ENCODE data around the gene TPX2. TPM values are rescaled to one million over a fixed set of nuclear protein-coding genes. Genes with fewer than 3 reads are reported as not detected.
A peak's percentile ranks its signal among the peaks of the same experiment; 100 is the strongest.

TPX2 gene
- total RNA-seq, 1 experiment from 2014 or later, result 179 TPM

DNA sequence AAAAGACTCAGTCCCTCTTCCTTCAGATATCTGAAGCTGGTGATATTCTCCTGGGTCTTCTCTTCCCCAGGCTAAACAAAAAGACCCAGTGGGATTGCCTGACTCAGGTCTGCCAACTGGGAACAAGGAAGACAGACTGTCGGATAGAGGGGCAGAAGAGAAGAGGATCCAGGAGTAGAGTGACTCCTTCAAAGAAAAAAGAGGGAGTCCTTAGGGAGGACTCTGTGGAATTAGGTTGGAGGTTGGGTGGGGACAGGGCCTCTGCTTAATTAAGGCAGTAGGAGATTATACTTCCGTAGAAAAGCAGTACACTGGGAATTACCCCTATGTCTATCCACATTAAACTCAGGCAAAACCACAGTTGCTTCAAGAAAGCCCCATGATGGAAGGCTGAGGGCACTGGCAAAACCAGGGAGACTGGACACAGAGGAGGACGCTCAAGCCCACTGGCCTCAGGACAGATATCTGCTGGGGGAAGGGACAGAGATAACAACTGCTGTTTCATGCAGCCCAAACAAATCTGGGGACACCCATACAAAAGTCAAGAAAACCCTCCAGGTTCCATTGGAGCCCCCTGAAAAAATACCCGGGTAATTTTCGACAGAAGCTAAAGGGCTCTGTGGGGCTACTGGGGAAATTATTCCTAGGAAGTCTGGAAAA lies 22.1 kb upstream of the TPX2 start:
- BruUV-seq (replicated peaks), result no TSS peak
- CTCF ChIA-PET, result interaction anchor here (0.5 to 9.5 kb wide), 6 partner anchors 11 to 160 kb away, joined by 3 to 84 read pairs (median 4); no protein-coding TSS in a partner anchor
- Mint-ChIP-seq H3K27ac (ENCODE audit: unreplicated experiment) (peak overlapping the region; percentile 94), H3K27me3 (ENCODE audit: unreplicated experiment) (no peaks in the 10 kb centered on the region), H3K9me3 (ENCODE audit: low read depth, unreplicated experiment) (no peaks in the 10 kb centered on the region), H3K36me3 (ENCODE audit: insufficient read depth, unreplicated experiment) (peaks cover 98% of the 10 kb centered on the region), H3K4me1 (ENCODE audit: low read depth, unreplicated experiment) (peaks cover 76% of the 10 kb centered on the region), H3K4me3 (ENCODE audit: low read depth, unreplicated experiment) (peak overlapping the region; percentile 97)
- DNase-seq, result no peak
- intact Hi-C loops (cut with micrococcal nuclease; ENCODE audit: unreplicated experiment), result no loop called here
- no peak for TF ChIP-seq CTCF (IDR thresholded peaks at IDR 0.05; ENCODE audit: unreplicated experiment)

- intact Hi-C loops (cut with micrococcal nuclease; ENCODE audit: unreplicated experiment), result loop anchor here (2.0 kb wide), 1 partner anchor 13 kb away; no protein-coding TSS in a partner anchor
- BruUV-seq (replicated peaks), result no TSS peak
- peak overlapping the region; percentile 94 for H3K27ac Mint-ChIP-seq (ENCODE audit: unreplicated experiment)
- H3K4me1 Mint-ChIP-seq (ENCODE audit: low read depth, unreplicated experiment), result peaks cover 69% of the 10 kb centered on the region
- H3K4me3 Mint-ChIP-seq (ENCODE audit: low read depth, unreplicated experiment), result peak overlapping the region; percentile 97
- CTCF ChIA-PET, result interaction anchor here (1.0 to 9.5 kb wide), 4 partner anchors 12 to 56 kb away, joined by 3 to 84 read pairs (median 9); no protein-coding TSS in a partner anchor
- no peak for DNase-seq
- H3K9me3 Mint-ChIP-seq (ENCODE audit: low read depth, unreplicated experiment), result no peaks in the 10 kb centered on the region
- H3K27me3 Mint-ChIP-seq (ENCODE audit: unreplicated experiment), result no peaks in the 10 kb centered on the region
- peaks cover 100% of the 10 kb centered on the region for H3K36me3 Mint-ChIP-seq (ENCODE audit: insufficient read depth, unreplicated experiment)
- no peak for TF ChIP-seq CTCF (IDR thresholded peaks at IDR 0.05; ENCODE audit: unreplicated experiment)
These were observed 21.4 kb upstream of the TPX2 start for GRCh38 chr20:31717478-31718201.

- CTCF ChIA-PET, result interaction anchor here (0.9 to 9.5 kb wide), 10 partner anchors 14 to 154 kb away, joined by 3 to 84 read pairs (median 6); no protein-coding TSS in a partner anchor
- Mint-ChIP-seq H3K27me3 (ENCODE audit: unreplicated experiment) (no peaks in the 10 kb centered on the region), H3K9me3 (ENCODE audit: low read depth, unreplicated experiment) (no peaks in the 10 kb centered on the region), H3K4me3 (ENCODE audit: low read depth, unreplicated experiment) (peak overlapping the region; percentile 97), H3K27ac (ENCODE audit: unreplicated experiment) (peak overlapping the region; percentile 94), H3K36me3 (ENCODE audit: insufficient read depth, unreplicated experiment) (peaks cover 100% of the 10 kb centered on the region), H3K4me1 (ENCODE audit: low read depth, unreplicated experiment) (peaks cover 62% of the 10 kb centered on the region)
- intact Hi-C loops (cut with micrococcal nuclease; ENCODE audit: unreplicated experiment), result loop anchor here (2.0 kb wide), 1 partner anchor 14 kb away; no protein-coding TSS in a partner anchor
- DNase-seq, result peak; percentile 75
- BruUV-seq (replicated peaks), result no TSS peak
- TF ChIP-seq CTCF (IDR thresholded peaks at IDR 0.05; ENCODE audit: unreplicated experiment), result no peak
These were observed 20.0 kb upstream of the TPX2 start for GRCh38 chr20:31718952-31719643.
